ENCODE results near the gene GYS2.

DNA sequence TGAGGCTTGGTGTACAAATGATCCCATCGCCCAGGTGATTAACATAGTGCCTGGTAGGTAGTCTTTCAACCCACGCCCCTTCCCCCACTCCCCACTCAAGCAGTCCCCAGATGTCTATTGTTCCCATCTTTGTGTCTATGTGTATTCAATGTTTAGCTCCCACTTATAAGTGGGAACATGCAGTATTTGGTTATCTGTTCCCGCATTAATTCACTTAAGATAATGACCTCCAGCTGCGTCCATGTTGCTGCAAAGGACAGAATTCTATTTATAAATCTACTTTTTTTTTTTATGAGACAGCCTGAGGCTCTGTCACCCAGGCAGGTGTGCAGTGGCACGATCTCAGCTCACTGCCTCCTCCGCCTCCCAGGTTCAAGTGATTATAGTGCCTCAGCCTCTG lies 62.9 kb downstream of the GYS2 start:
- TF ChIP-seq, protein P1, sequence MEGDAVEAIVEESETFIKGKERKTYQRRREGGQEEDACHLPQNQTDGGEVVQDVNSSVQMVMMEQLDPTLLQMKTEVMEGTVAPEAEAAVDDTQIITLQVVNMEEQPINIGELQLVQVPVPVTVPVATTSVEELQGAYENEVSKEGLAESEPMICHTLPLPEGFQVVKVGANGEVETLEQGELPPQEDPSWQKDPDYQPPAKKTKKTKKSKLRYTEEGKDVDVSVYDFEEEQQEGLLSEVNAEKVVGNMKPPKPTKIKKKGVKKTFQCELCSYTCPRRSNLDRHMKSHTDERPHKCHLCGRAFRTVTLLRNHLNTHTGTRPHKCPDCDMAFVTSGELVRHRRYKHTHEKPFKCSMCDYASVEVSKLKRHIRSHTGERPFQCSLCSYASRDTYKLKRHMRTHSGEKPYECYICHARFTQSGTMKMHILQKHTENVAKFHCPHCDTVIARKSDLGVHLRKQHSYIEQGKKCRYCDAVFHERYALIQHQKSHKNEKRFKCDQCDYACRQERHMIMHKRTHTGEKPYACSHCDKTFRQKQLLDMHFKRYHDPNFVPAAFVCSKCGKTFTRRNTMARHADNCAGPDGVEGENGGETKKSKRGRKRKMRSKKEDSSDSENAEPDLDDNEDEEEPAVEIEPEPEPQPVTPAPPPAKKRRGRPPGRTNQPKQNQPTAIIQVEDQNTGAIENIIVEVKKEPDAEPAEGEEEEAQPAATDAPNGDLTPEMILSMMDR (conservative IDR thresholded peaks at IDR 0.05; ENCODE audit: low read length) = no peak
- TF ChIP-seq EZH2phosphoT487 (IDR thresholded peaks at IDR 0.05; ENCODE audit: borderline replicate concordance) = no peak
